Ishikawa (cell line): ENCODE measurements around the gene CCDC126.

Source experiments
- CEBPB ChIP-seq: IDR thresholded peaks from 2 replicates; pipeline ENCODE4 v1.6.1; 2012
- CREB1 ChIP-seq: IDR thresholded peaks from 2 replicates; pipeline ENCODE4 v1.6.1; 2012; ENCODE audit warnings: low read depth
- EGR1 ChIP-seq: IDR thresholded peaks from 2 replicates; pipeline ENCODE4 v1.6.1; 2012
- EP300 ChIP-seq: IDR thresholded peaks from 2 replicates; pipeline ENCODE4 v1.6.1; 2012; ENCODE audit warnings: borderline replicate concordance
- RAD21 ChIP-seq: IDR thresholded peaks from 2 replicates; pipeline ENCODE4 v1.6.1; 2012; ENCODE audit warnings: low read depth
- REST ChIP-seq: IDR thresholded peaks from 2 replicates; pipeline ENCODE4 v1.6.1; 2012; ENCODE audit warnings: low read depth, mild to moderate bottlenecking
- TCF12 ChIP-seq: IDR thresholded peaks from 2 replicates; pipeline ENCODE4 v1.6.1; 2012; ENCODE audit warnings: low read depth
- TEAD4 ChIP-seq: IDR thresholded peaks from 2 replicates; pipeline ENCODE4 v1.6.1; 2012
- TF ChIP-seq, protein P1 (sequence below): IDR thresholded peaks from 2 replicates; pipeline ENCODE4 v1.6.1; 2012

GRCh38 chr7:23685731-23686130, 88.5 kb downstream of the CCDC126 start:
- TF ChIP-seq EGR1 (no peak), TCF12 (no peak), EP300 (no peak), REST (no peak), CEBPB (no peak), RAD21 (no peak), TEAD4 (no peak), CREB1 (no peak)
- TF ChIP-seq, protein P1, sequence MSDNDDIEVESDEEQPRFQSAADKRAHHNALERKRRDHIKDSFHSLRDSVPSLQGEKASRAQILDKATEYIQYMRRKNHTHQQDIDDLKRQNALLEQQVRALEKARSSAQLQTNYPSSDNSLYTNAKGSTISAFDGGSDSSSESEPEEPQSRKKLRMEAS: no peak
